KBM-7 (cell line): Measurements from ENCODE around the gene INVS.
A peak's percentile ranks its signal among the peaks of the same experiment; 100 is the strongest.
"Not testable (repeated sequence)": the region's sequence is repeated elsewhere in the genome, so short reads cannot be mapped to it uniquely, and the experiment has no call there.

Source experiments
- DNase-seq: peaks from one replicate; pipeline ENCODE4 v3.0.0-alpha.2; 2015
- in situ Hi-C: fragments of 300-500 bp; cut with MboI; formaldehyde crosslinking; loops from 2 replicates; pipeline ENCODE4 v1.14.3; 2020; ENCODE audit warnings: low sequenced_read_pairs, low pct_unique_long_range_greater_than_20kb, mixed read lengths

The INVS gene

GRCh38 chr9:100074989-100075388, 24.1 kb upstream of the INVS start:
- no peak for DNase-seq
- in situ Hi-C loops = no loop called here

GRCh38 chr9:100076256-100076655, 22.8 kb upstream of the INVS start:
- DNase-seq, in situ Hi-C loops: not testable (repeated sequence)

- DNase-seq = no peak
- in situ Hi-C loops = no loop called here
Observed at GRCh38 chr9:100082782-100083181, 16.3 kb upstream of the INVS start.

- in situ Hi-C loops = no loop called here
- DNase-seq = peak; percentile 28
Observed at GRCh38 chr9:100083448-100084127, 15.5 kb upstream of the INVS start.

GRCh38 chr9:100084128-100084453, 15.0 kb upstream of the INVS start:
- DNase-seq = peak; percentile 30
- in situ Hi-C loops = no loop called here

- no peak for DNase-seq
- in situ Hi-C loops = no loop called here
Observed at GRCh38 chr9:100084734-100085133, 14.3 kb upstream of the INVS start.

GRCh38 chr9:100086097-100086635, 12.9 kb upstream of the INVS start:
- in situ Hi-C loops = no loop called here
- DNase-seq = no peak

- DNase-seq = no peak
Observed at GRCh38 chr9:100087218-100087617, 11.8 kb upstream of the INVS start.

GRCh38 chr9:100088202-100088601, 10.8 kb upstream of the INVS start:
- DNase-seq = no peak
- in situ Hi-C loops = no loop called here

More at GRCh38 chr9:100087218-100087617, 11.8 kb upstream of the INVS start:
- in situ Hi-C loops = no loop called here

GRCh38 chr9:100090880-100091279, 8.2 kb upstream of the INVS start:
- in situ Hi-C loops = no loop called here
- DNase-seq = no peak

GRCh38 chr9:100091650-100092049, 7.4 kb upstream of the INVS start:
- no peak for DNase-seq
- in situ Hi-C loops = no loop called here

- DNase-seq = no peak
- in situ Hi-C loops = no loop called here
Observed at GRCh38 chr9:100092066-100092465, 7.0 kb upstream of the INVS start.

GRCh38 chr9:100094411-100094810, 4.6 kb upstream of the INVS start:
- in situ Hi-C loops, DNase-seq: not testable (repeated sequence)

GRCh38 chr9:100096378-100096916, 2.6 kb upstream of the INVS start:
- in situ Hi-C loops = no loop called here
- no peak for DNase-seq

- DNase-seq = peak; percentile 68
- in situ Hi-C loops = no loop called here
Observed at GRCh38 chr9:100098046-100098886, 777 bp upstream of the INVS start.

- DNase-seq = no peak
- in situ Hi-C loops = no loop called here
Observed at GRCh38 chr9:100099722-100100042, 639 bp downstream of the INVS start.

- in situ Hi-C loops = no loop called here
- peak; percentile 28 for DNase-seq
Observed at GRCh38 chr9:100100146-100100667, 1.2 kb downstream of the INVS start.

- in situ Hi-C loops = no loop called here
- DNase-seq = no peak
Observed at GRCh38 chr9:100101608-100102007, 2.6 kb downstream of the INVS start.

GRCh38 chr9:100104314-100104713, 5.3 kb downstream of the INVS start:
- in situ Hi-C loops = no loop called here
- no peak for DNase-seq

GRCh38 chr9:100105861-100106260, 6.8 kb downstream of the INVS start:
- in situ Hi-C loops = no loop called here
- DNase-seq = no peak
